Omental fat pad (tissue), 4 donors: ENCODE measurements around the gene MC1R. TPM values are rescaled to one million over a fixed set of nuclear protein-coding genes. Genes with fewer than 3 reads are reported as not detected.
A peak's percentile ranks its signal among the peaks of the same experiment; 100 is the strongest.

Source experiments
- ATAC-seq: fragments of 150-250 bp; one replicate; pipeline ENCODE4 v1.9.1; 2016; ENCODE audit warnings: mild to moderate bottlenecking, moderate library complexity; ENCODE audit not compliant: low FRiP score
- DNase-seq: peaks from one replicate; pipeline ENCODE4 v3.0.0-alpha.2; 2019; ENCODE audit warnings: low spot score
- CTCF ChIP-seq, 3 donors: fragments of 450-650 bp; IDR thresholded peaks; one replicate each; pipeline ENCODE4 v1.5.1; 2016 to 2017; ENCODE audit warnings: antibody characterized with exemption in 3 of 3, mild to moderate bottlenecking in 3 of 3, moderate library complexity in 2 of 3
- total RNA-seq, 4 donors: library from RNA; depleted of rRNA; stranded (reverse); fragments of >200 nt; gene quantifications; one replicate each; pipeline ENCODE4 v1.1.0, GENCODE V29; 2016

MC1R gene
- total RNA-seq, 4 donors from 2014 or later = 2.5 to 7.4 (median 6.0) TPM

- no peak for TF ChIP-seq CTCF (IDR thresholded peaks at IDR 0.05)
- ATAC-seq = peak; percentile 44
Observed at GRCh38 chr16:89890886-89891657, 27.6 kb upstream of the MC1R start.

GRCh38 chr16:89892055-89892630, 26.5 kb upstream of the MC1R start:
- DNase-seq (no peak), ATAC-seq (no peak)
- no peak for TF ChIP-seq CTCF (IDR thresholded peaks at IDR 0.05)

More at GRCh38 chr16:89890886-89891657, 27.6 kb upstream of the MC1R start:
- no peak for DNase-seq

- no peak for DNase-seq
- TF ChIP-seq CTCF (IDR thresholded peaks at IDR 0.05) = no peak
- no peak for ATAC-seq
Observed at GRCh38 chr16:89892635-89893034, 26.0 kb upstream of the MC1R start.

- DNase-seq = no peak
- no peak for ATAC-seq
- TF ChIP-seq CTCF (IDR thresholded peaks at IDR 0.05) = no peak
Observed at GRCh38 chr16:89893642-89894548, 24.8 kb upstream of the MC1R start.

GRCh38 chr16:89895482-89896250, 23.0 kb upstream of the MC1R start:
- ATAC-seq (no peak), DNase-seq (no peak)
- TF ChIP-seq CTCF (IDR thresholded peaks at IDR 0.05) = no peak

GRCh38 chr16:89897204-89897603, 21.5 kb upstream of the MC1R start:
- DNase-seq (no peak), ATAC-seq (no peak)

More at GRCh38 chr16:89897204-89897603, 21.5 kb upstream of the MC1R start:
- no peak for TF ChIP-seq CTCF (IDR thresholded peaks at IDR 0.05)
